Midbrain (tissue), 1 donor: Measurements from ENCODE around the gene PLXNA3.
"Not testable (repeated sequence)": the region's sequence is repeated elsewhere in the genome, so short reads cannot be mapped to it uniquely, and the experiment has no call there.

Experiments used
- DNase-seq: peaks from one replicate; lab custom pipeline; 2025; lab: John Stamatoyannopoulos, UW

The PLXNA3 gene

DNA sequence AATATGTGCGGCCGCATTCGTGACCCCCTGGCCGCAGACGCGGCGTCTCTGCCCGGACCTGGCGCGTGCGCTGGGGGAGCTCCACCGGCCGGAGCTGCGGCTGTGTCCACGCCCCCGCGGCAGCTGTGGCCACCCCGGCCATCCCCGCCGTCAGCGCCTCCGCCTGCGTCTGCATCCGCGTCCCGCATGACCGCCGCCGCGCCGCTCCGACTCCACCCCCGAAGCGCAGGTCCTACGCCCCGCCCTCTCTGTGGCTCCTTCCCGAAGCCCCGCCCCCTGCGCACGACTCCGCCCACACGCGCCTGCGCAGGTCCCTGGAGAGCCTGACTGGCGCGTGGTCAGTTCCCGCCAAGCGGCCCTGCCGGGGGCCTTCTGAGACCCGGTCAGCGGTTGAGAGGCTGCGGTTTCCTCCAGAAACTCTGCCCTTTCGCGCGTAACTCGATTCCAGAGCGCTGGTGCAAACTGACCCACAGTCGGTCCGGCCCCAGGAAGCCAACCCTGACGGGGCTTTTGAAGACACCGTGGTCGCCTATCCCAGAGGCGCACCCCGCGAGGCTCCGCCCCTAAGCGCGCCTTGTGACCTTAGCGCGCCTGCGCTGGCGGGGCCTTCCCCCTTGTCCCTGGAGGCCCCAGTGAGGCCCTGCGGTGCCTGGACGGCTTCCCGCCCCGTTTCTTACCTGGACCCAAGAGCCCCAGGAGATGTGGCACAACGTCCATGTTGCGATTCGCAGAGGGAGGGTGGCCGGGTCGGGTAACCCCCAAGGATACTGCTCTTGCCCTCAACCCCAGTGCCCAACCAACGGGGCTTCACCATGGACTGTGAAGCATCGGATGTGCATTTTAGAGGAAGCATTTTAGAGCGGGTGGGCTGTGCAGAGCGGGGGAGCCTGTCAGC is 20.9 kb downstream of the PLXNA3 start, which contains the start of gene LAGE3:
Gene LAGE3, minus strand, starts transcription at position 554 of the 895 bp plus-strand sequence. Its CDS starts 366 bp downstream, at position 188.
- DNase-seq: peak; percentile 89

DNA sequence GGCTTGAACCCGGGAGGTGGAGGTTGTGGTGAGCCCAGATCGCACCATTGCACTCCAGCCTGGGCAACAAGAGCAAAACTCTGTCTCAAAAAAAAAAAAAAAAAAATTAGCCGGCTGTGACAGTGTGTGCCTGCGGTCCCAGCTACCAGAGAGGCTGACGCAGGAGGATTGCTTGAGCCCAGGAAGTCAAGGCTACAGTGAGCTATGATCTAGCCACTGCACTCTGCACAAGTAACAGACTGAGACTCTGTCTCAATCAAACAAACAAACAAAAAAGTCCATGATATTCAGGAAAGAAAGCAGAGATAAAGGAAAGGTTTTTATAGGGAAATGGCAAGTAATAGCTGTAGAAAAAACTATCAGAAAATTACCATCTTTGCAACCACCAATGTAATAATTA is 23.1 kb downstream of the PLXNA3 start:
- DNase-seq: no peak

DNA sequence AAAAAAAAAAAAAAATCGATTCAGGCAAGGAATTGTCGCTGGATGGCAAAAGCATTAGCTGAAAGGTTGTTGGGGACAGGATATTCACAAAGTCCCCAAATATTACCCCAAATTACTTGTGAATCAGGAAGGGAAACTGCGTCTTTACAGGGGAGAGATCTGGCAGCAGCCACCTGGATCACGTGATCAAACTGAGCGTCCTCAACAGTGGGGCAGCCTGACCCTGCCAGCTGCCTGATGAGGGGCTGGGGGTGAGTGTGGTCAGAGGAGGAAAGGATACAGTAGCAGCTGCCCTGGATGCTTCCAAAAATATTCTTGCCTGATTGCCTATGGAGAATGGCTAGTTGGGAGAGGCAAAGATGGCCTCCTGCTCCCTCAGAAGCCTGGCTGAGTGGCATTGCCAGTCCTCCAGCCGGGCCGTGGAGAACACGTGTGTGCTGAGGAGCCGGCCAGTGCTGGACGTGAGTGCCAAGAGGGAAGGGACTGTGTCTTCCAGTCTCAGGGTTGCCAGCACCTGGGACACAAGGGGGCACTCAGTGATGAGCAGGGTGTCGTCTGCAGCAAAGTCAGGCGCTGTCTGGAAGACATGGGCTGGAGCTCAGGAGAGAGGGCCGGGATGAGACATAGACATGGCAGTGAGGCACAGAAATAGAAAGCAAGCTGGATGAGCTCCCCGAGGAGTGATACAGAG is 24.0 kb downstream of the PLXNA3 start:
- DNase-seq: no peak

DNA sequence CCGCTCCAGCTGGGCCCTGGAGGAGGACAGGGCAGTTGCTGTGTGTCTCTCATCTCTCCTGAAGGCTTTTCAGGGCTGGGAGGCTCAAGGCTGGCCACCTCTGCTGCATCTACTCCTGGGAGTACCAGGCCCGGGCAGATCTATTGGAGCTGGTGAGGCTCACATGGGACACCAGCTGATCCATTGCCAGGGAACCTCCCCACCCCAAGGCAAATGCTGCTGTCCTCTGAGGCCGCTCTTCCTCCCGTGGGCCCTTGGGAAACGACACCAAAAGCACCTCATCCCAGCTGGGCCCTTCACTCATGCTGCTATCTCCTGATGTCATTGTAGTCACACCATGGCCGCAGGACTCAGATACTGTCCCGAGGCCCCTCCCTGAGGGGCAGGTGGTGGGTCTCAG is 24.7 kb downstream of the PLXNA3 start:
- DNase-seq: no peak

DNA sequence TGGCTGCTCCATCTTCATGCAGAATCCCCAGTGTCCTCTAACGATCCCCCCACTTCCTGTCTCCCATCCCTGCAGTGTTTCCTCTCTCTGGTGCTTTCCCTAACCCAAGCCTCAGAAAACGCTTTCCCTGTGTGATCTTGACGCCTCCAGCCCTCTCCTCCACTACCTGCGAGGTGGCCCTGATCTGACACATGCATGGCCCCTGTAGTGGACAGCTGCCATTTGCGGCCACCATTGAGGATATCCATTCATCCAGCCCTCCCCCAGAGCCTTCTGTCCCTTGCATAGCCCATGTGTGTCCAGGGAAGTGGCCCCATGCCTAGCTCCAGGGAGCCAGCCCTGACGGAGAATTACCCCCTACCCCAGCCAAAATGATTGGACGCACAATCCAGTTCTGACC is 25.2 kb downstream of the PLXNA3 start:
- no peak for DNase-seq

DNA sequence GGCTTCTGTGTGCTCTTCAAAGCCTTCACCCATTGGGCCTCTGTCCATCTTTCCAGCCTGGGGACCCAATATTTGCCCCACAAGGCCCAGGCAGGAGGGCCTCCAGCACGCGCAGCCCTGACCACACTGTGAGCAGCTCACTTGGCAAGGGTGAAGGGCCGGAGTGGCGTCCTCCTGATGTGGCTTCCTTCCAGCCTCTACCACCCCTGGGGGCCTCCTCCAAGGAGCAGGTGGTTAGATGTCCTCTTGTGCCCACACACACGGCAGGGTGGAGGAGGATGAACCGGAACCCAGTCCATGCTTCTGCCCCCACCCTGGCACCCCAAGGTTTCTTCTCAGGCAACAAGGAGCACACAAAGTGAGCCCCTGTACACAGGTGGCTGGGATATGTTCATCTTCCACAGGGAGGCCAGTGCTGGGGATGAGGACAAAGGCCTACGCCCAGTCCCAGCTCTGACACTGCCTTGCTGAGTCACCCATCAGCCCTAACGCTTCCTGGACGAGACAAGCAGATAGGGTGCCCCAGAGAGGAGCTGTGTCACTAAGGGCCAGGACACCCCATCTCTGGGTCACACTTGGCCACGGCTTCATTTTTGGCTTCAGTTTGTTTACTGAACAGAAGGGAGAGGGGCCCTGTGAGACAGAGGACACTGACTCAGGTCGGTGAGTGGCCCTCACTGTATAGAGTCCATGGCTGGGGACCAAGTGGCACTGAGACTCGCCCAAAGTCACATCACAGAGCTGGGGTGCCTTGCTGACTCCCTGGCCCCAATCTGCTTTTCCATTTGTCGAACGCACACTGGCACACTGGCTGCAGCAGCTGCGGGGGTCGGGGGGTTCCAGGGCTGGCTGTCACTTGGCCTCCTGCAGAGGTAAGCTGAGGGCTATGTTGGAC is 26.4 kb downstream of the PLXNA3 start:
- no peak for DNase-seq

DNA sequence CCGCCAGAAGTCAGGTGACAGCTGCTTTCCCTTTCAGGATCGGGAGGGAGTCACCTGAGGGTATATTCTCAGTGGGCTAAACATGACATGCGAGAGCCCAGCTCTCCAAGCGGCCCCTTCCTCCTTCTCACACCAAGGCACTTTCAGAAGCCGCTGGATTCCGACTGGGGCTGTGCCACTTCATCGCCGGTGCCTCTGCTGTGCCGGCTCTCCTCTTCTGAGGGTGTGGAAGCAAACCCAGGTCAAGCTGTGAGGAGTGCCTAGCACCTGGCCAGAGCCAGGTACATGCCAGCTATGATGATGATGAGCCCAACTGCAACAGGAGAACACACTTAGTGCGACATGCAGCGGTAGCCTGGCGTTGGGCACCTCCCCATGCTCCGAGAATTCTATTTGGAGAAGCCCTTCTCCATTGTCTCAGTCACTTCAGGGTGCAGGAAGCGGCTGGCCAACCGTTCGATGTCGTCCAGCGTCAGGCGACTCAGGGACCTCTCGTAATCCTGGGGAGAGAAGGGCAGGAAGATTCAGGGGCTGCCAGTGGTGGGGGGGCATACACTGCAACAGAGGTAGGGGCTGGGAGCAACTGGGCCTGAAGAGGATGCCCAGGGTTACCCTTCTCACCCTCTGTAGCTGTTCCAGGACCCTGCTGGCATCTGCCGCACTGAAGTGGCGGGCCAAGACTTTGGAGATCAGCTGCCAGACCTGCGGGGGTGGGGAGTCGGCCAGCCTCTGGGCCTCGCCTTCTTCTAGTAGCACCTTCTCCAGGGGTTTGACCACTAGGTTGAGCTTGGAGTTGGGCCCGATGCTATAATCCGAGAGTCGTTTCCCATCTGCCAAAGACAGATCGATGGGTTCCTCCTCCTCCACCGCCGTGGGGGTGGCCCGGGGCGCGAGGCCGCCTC is 27.3 kb downstream of the PLXNA3 start:
- no peak for DNase-seq

DNA sequence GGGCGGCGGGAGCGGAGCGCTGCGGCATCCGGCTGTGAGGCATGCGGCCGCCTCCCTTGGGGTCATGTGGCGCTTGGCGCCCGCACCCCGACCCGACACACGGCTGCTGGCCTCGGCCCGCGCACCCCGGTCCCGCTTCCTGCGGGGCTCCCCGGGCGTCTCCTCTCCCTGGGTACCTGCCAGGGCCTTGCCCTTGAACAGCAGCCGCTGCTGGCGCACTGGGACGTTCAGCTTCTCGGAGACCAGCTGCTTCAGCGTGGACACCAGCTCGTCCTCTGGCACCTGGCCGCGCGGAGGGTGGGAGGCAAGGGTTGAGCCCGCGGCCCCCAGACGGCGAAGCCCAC is 27.9 kb downstream of the PLXNA3 start:
- no peak for DNase-seq

DNA sequence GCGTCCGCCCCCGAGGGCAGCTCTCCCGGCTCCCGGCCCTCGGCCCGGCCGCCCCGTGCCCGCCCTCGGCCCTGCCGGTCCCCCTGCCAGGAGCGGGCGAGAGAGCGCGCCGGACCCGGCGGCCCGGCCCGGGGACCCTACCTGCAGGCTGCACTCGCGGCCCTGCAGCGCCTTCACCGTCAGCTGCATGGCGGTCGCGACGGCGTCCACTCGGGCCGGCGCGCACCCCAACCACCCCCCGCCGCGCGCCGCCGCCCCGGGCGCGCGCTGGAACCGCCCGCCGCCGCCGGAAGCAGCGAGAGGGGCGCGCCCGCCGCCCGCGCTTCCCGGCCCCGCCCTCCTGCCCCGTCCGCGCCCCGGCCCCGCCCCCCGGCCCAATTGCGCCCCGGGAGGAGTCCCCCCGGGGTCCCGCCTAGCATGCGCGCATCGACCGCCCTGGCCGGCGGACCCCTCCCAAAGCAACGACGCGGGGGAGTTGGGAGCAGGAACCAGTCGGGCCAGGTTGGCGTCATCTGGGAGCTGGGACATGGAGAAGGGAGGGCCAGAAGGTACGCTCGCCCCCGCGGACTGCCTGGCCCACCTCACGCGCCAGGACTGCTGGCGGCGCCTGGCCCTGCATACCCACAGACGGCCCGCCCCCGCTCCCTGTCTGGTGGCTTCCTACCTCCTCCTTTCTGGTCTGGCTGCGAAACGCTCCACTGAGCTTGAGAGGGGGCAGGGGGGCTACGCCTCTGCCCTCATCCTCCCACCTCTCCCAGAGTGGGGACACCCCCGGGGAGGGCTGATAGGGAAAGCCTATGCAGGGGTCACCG is 28.5 kb downstream of the PLXNA3 start, which contains the start of gene UBL4A:
Gene UBL4A, minus strand, starts transcription at position 220 of the 812 bp plus-strand sequence. Its CDS starts 31 bp downstream, at position 189.
- DNase-seq: peak; percentile 13

DNA sequence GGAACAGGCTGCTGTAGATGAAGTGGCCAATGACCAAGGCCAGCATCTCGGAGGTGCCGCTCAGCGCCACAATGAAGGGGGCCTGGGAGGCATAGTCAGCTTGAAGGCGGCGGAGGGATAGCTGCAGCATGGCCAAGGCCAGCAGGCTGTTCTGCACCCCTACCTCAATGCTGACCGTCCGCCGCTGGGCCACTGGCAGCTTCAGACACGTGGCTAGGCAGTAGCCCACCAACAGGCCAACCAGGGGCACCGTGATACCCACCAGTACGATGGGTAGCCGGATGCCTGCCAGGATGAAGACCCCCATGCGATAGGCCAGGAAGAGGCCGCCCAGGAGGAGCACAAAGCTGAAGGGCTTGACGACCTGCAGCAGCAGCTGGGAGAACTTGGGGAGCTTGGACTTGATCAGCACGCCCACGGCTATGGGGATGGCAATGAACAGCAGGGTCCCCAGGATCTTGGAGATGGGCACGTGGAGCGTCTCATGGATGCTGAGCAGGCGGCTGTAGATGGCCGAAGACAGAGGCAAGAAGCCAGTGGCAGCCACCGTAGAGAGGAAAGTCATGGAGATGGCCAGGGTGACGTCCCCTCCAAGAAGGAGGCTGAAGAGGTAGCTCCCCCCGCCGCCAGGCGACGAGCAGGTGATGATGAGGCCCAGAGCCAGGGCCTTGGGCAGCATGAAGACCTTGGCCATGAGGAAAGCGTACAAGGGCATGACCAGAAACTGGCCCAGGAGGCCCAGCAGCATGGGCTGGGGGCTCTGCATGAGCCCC is 29.6 kb downstream of the PLXNA3 start:
- no peak for DNase-seq

DNA sequence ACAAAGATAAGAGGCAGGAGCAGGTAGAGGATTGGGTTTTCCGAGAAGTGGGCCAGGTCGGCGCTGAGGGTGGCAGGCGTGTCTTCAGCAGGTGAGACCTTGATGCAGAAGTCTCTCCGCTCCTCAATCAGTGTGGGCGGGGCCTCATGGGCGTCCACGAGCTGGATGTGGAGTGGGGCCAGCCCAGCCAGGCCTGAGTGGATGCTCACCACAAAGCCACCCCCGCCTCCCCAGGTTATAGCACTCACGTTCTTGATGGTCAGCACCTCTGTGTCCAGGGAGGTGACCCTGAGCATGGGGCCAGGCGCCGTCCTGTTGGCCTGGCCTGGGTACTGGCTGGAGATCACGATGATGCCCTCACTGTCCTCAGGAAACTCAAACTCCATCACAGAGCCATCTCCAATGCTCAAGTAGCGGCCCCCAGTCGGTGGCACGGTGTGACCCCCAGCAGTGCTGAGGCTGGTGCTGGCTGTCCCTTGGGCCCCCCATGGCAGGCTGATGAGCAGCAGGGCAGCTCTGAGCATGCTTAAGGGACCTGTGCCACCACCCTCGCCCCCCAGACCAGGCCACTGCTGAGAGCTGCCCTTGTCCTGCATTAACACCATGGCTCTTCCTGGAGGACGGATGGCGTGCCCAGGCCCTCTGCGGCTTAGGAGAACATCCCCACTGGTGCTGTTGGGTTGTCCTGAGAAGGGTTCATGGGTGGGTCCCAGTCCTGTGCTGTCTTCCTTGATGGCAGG is 30.4 kb downstream of the PLXNA3 start:
- no peak for DNase-seq

DNA sequence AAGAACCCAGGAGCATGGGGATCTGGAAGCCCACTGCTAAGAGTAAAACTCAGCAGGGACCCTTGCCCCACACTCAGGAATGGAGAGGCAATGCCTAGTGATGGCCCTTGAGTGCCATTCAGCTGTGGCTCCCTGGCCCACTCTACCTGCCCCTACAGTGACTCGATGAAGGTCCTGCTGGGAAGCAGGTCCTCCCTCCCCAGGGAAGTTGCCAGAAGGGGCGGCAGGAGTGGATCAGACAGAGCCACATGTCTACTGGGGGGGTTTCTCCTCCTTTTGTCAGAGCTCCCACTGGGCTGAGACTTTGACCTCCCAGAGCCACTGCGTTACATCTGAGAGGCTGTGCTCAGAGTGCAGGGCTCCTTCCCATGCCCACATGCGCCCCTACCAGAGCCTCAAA is 31.1 kb downstream of the PLXNA3 start:
- DNase-seq: no peak

DNA sequence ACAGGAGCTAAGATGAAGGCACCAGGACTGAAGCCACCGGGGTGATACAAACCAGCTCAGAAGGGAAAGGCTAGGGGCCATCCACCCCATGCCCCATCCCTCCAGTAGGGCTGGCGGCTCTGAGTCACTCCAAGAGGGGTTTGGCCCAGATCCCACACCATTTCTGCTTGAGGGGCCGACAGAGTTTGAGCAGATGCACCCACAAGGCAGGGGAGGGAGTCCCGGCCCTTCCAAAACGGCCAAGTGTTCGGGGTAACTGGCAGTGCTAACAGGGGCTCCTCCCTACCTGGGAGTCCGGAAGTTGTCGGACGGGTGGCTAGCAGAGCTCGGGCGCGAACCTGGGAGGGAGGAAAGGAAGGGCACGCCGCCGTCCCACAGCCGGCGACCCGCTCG is 31.9 kb downstream of the PLXNA3 start:
- DNase-seq: no peak

DNA sequence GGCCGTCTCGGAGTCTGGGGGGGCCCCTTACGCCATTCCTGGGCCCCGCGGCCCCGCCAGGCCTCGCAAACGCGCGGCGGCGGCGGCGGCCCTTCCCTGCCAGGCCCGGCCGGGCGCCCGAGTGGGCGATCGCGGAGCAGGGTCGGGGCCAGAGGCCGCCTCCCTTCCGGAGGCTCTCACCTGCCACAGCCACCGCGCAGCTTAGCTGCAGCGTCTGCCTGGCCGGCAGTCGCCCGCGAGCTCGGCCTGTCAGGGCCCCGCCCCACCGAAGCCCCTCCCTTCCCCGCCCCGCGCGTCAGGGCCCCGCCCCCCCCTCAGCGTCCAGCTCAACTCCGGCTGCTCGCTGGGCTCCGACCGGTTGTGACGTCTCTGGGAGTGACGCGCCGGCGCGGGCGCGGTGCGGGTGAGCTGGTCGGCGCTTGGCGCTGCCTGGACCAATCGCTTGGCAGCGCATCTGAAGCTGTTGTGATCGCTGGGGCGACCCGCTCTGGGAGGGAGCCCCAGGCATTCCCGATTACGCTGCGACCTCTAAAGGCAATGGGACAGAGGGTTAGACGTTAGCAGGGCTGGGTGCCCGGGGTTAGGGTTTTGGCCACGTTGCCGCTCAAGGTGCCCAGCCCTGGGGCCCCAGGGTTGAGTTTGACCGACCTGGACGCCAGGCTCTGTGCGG is 32.5 kb downstream of the PLXNA3 start, which contains the start of gene SLC10A3:
Gene SLC10A3, minus strand, starts transcription at position 216 of the 670 bp plus-strand sequence. CDS start 1,689 bp downstream, outside the sequence.
- DNase-seq: peak; percentile 92

DNA sequence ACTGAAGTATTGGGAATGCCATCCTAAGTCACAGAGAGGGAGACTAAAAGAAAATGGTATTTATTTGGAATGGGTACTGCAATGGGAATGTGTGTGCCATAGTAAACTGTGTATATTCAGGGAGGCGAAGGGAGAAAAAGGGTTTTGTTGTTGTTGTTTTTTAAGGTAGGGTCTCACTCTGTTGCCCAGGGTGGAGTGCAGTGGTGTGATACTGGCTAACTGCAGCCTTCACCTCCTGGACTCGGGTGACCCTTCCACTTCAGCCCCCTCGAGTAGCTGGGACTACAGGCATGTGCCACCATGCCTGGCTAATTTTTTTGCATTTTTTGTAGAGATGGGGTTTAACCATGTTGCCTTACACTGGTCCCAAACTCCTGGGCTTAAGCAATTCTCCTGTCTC is 36.6 kb downstream of the PLXNA3 start:
- DNase-seq: no peak

DNA sequence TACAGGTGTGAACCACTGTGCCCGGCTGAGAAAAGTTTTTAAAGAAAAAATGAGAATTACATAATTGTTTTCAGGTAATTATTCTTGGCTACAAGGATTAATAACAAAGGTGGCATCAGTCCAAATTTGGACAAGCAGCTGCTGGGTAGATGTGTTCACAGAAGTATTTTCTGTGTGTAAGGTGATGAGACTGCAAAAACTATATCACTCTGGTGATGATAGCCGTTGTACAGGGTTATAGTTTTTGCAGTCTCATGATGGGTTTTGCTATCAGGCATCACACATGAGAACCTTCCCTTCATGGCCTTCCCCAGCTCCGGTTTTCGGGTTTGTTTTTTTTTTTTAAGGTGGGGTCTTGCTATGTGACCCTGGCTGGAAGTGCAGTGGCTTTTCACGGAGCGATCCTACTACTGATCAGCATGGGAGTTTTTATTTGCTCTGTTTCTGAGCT is 37.4 kb downstream of the PLXNA3 start:
- no peak for DNase-seq

DNA sequence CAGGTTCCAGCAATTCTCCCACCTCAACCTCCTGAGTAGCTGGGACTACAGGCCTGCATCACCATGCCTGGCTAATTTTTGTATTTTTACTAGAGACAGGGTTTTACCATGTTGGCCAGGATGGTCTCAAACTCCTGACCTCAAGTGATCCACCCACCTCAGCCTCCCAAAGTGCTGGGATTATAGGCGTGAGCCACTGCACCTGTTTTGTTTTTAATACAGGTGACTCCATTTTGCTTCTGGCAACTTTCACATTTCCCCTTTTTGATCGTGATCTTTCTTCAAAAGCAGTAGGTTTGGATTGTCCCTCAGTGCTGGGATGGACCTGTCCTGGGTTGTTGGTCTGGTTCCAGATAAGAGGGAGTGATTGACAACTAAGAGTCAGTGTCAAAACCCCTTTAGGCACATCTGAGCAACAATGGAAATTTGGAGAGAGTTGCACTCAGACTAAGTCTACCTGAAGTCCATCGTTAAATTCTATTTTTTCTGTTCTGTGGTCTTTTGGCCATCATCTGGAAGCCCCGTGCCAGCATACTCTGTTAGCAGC is 38.6 kb downstream of the PLXNA3 start:
- DNase-seq: not testable (repeated sequence)

DNA sequence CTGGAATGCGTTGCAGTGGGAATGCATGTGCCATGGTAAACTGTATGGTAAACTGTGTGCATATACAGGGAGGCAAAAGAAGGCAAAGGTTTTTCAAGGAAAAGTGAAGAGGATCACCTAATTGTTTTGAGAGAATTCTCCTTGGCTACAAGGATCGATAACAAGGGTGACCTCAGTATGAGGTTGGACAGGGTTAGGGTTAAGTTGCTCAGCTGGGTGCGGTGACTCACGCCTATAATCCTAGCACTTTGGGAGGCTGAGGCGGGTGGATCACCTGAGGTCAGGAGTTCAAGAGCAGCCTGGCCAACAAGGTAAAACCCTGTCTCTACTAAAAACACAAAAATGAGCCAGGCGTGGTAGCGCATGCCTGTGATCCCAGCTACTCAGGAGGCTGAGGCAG is 43.3 kb downstream of the PLXNA3 start:
- DNase-seq: not testable (repeated sequence)
